Right lobe of liver (tissue), 4 donors: Measurements from ENCODE around the gene TIMM22.

Source experiments
- POLR2A ChIP-seq: fragments of 450-650 bp; IDR thresholded peaks from one replicate; pipeline ENCODE4 v1.6.1; 2017; ENCODE audit warnings: antibody characterized with exemption, mild to moderate bottlenecking
- TF ChIP-seq, protein P1 (sequence below), 4 donors: fragments of 200-600 bp in 3 of 4; fragments of 450-650 bp in 1 of 4; IDR thresholded peaks; one replicate each; pipeline versions ENCODE4 v1.5.1 to v1.8.0; 2016 to 2022; ENCODE audit warnings: antibody characterized with exemption in 4 of 4, mild to moderate bottlenecking in 2 of 4
- donor health status: DM: no; HTN: no; CAD: no.
- donor health status: DM: no; HTN: no; CAD: no.
- donor health status: DM: no; HTN: yes; CAD: no.

- TF ChIP-seq, protein P1, sequence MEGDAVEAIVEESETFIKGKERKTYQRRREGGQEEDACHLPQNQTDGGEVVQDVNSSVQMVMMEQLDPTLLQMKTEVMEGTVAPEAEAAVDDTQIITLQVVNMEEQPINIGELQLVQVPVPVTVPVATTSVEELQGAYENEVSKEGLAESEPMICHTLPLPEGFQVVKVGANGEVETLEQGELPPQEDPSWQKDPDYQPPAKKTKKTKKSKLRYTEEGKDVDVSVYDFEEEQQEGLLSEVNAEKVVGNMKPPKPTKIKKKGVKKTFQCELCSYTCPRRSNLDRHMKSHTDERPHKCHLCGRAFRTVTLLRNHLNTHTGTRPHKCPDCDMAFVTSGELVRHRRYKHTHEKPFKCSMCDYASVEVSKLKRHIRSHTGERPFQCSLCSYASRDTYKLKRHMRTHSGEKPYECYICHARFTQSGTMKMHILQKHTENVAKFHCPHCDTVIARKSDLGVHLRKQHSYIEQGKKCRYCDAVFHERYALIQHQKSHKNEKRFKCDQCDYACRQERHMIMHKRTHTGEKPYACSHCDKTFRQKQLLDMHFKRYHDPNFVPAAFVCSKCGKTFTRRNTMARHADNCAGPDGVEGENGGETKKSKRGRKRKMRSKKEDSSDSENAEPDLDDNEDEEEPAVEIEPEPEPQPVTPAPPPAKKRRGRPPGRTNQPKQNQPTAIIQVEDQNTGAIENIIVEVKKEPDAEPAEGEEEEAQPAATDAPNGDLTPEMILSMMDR (IDR thresholded peaks at IDR 0.05): no peak
- no peak for TF ChIP-seq POLR2A
These were observed 37.8 kb downstream of the TIMM22 start for GRCh38 chr17:1034652-1035210.
